Central memory CD4-positive, alpha-beta T cell (primary cell): Measurements from ENCODE around the gene IQGAP2.

Source experiments
- DNase-seq: peaks from one replicate; pipeline ENCODE4 v3.0.0; 2022

IQGAP2 gene

GRCh38 chr5:76692651-76693050 is 289.6 kb downstream of the IQGAP2 start:
- no peak for DNase-seq

GRCh38 chr5:76693141-76693540 is 290.1 kb downstream of the IQGAP2 start:
- DNase-seq: no peak

GRCh38 chr5:76694317-76694716 is 291.2 kb downstream of the IQGAP2 start:
- no peak for DNase-seq

GRCh38 chr5:76695346-76695745 is 292.3 kb downstream of the IQGAP2 start:
- no peak for DNase-seq

GRCh38 chr5:76696251-76696650 is 293.2 kb downstream of the IQGAP2 start:
- DNase-seq: no peak

- no peak for DNase-seq
These were observed 294.6 kb downstream of the IQGAP2 start for GRCh38 chr5:76697670-76698069.

GRCh38 chr5:76700571-76700970 is 297.5 kb downstream of the IQGAP2 start:
- no peak for DNase-seq

GRCh38 chr5:76701298-76701697 is 298.2 kb downstream of the IQGAP2 start:
- no peak for DNase-seq

GRCh38 chr5:76703707-76704106 is 300.6 kb downstream of the IQGAP2 start:
- DNase-seq: no peak

GRCh38 chr5:76704131-76704663 is 301.1 kb downstream of the IQGAP2 start:
- no peak for DNase-seq

GRCh38 chr5:76705574-76705973 is 302.5 kb downstream of the IQGAP2 start:
- DNase-seq: no peak

- no peak for DNase-seq
These were observed 306.7 kb downstream of the IQGAP2 start for GRCh38 chr5:76709762-76710161.

GRCh38 chr5:76710991-76711390 is 307.9 kb downstream of the IQGAP2 start:
- DNase-seq: no peak

GRCh38 chr5:76714751-76715485 is 311.8 kb downstream of the IQGAP2 start:
- peak; percentile 11 for DNase-seq

- DNase-seq: no peak
These were observed 312.3 kb downstream of the IQGAP2 start for GRCh38 chr5:76715486-76715735.

GRCh38 chr5:76715736-76716455 is 312.8 kb downstream of the IQGAP2 start, which contains the start of gene F2R:
Gene F2R (plus strand): TSS chr5:76716126. CDS start chr5:76716308, 182 bp downstream.
- DNase-seq: peak; percentile 38

- no peak for DNase-seq
These were observed 313.5 kb downstream of the IQGAP2 start for GRCh38 chr5:76716456-76717157.

GRCh38 chr5:76717222-76718083 is 314.4 kb downstream of the IQGAP2 start:
- DNase-seq: no peak

- DNase-seq: no peak
These were observed 315.3 kb downstream of the IQGAP2 start for GRCh38 chr5:76718381-76718832.

GRCh38 chr5:76718880-76719279 is 315.8 kb downstream of the IQGAP2 start:
- DNase-seq: no peak

- DNase-seq: no peak
These were observed 318.0 kb downstream of the IQGAP2 start for GRCh38 chr5:76720988-76721569.

- no peak for DNase-seq
These were observed 320.2 kb downstream of the IQGAP2 start for GRCh38 chr5:76723266-76723665.
